ENCODE data around the gene MICOS13.

MICOS13 gene

DNA sequence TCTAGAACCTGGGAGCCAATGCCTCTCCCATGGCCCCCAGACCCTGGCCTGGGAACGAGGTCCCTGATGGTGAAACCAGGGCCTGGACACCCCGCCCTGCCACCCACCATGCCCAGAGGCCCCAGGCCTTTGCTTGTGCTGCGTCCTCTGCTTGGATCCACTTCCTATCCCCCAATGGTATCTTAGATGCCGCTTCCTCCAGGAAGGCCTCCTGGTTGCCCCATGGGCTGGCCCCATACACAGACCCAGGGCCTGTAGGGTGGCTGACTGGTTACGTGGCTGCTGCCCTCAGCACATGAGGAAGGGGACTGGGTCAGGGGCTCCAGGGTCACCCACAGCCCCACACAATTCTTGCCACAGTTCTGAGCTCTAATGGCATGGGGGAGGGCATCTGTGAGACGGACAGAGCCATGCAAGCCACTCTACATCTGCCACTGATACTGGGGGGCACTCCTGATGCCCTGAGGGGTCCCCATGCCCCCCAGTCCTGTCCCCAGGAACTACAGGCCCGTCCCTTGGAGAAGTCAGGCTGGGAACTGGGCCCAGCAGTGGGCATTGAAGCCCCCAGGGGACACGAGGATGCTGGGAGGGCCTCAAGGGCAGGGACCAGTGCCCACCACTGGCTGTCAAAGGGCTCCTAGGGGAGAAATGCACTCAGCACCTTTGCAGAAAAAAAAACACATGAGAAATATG lies 14.8 kb upstream of the MICOS13 start:
- in situ Hi-C loops (cut with MboI; ENCODE audit: low sequenced_read_pairs, unreplicated experiment): no loop called here
- DNase-seq (ENCODE audit: low spot score): no peak
- TF ChIP-seq, protein P1, sequence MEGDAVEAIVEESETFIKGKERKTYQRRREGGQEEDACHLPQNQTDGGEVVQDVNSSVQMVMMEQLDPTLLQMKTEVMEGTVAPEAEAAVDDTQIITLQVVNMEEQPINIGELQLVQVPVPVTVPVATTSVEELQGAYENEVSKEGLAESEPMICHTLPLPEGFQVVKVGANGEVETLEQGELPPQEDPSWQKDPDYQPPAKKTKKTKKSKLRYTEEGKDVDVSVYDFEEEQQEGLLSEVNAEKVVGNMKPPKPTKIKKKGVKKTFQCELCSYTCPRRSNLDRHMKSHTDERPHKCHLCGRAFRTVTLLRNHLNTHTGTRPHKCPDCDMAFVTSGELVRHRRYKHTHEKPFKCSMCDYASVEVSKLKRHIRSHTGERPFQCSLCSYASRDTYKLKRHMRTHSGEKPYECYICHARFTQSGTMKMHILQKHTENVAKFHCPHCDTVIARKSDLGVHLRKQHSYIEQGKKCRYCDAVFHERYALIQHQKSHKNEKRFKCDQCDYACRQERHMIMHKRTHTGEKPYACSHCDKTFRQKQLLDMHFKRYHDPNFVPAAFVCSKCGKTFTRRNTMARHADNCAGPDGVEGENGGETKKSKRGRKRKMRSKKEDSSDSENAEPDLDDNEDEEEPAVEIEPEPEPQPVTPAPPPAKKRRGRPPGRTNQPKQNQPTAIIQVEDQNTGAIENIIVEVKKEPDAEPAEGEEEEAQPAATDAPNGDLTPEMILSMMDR (IDR thresholded peaks at IDR 0.05; ENCODE audit: borderline replicate concordance, control extremely low read depth, extremely low read depth, insufficient read depth, missing control alignments): no peak

DNA sequence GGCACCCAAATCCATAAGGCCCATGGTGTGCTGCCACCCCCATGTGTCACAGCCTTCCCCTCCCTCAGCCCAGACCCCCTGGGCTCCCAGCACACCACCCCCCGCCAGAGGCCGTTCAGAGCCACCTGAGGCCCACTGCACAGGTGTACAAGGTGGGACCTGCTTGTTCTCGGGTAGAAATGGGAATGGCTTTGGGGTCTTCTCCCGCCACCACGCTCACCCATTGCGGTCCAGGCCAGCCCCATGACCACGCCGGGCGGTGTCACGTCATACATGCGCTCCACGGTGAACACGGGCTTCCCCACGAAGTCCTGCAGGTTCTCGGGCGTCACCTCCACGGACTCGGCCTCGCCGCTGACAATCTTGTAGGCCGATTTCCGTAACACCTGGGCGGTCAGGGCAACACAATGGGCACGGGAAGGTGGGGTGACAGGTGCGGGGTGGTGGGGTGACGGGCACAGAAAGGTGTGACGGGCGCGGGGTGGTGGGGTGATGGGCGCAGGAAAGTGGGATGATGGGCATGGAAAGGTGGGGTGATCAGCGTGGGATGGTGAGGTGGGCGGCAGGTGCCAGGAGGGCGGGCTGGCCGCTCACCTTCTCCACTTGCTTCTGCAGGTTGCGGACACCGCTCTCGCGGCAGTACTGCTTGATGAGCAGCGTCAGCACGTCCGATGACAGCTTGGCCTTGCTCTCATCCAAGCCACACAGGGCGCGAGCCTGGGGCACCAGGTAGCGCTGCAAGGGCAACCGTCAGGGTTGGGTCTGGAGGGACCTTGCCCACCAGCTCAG lies 14.0 kb upstream of the MICOS13 start:
- no peak for DNase-seq (ENCODE audit: low spot score)
- in situ Hi-C loops (cut with MboI; ENCODE audit: low sequenced_read_pairs, unreplicated experiment): no loop called here
- TF ChIP-seq, protein P1 (IDR thresholded peaks at IDR 0.05; ENCODE audit: borderline replicate concordance, control extremely low read depth, extremely low read depth, insufficient read depth, missing control alignments): no peak

DNA sequence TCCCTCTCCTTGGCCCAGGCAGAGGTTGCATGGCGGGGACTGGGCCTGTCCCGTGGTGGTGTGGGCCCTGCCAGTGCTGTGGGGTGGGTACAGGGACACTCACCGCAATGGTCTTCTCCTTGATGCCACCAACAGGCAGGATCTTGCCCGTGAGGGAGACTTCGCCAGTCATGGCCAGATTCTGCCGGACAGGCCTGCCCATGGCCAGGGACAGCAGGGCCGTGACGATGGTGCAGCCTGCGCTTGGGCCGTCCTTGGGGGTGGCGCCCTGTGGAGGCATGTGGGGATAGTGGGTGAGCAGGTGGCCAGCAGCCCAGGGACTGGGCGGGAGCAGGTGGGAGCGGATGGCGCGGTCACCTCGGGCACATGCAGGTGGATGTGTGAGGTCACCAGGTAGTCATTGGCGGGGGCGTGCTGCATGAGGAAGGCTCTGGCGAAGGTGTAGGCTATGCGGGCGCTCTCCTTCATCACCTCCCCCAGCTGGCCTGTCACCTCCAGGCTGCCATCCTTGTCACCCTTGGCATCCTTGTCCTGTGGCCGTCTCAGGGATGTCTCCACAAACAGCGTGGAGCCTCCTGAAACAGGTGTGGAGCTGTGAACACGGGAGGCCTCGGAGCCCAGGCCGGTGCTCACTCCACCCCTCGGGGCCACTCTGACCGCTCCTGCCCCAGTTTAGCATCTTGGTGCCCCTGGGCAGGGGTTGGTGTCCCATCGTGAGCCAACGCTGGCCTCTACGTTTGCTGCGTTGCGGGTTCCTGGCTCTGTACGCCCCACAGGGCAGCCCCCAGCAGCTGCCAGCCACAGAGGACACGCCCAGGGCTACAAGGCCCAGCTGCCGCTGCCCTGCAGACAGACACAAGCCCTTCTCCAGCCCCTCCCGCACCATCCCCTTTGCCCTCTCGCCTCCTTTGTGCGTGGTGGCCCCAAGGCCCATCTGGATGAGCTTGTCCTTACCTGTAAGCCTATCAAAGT lies 13.2 kb upstream of the MICOS13 start:
- TF ChIP-seq, protein P1 (IDR thresholded peaks at IDR 0.05; ENCODE audit: borderline replicate concordance, control extremely low read depth, extremely low read depth, insufficient read depth, missing control alignments): no peak
- in situ Hi-C loops (cut with MboI; ENCODE audit: low sequenced_read_pairs, unreplicated experiment): no loop called here
- DNase-seq (ENCODE audit: low spot score): no peak

DNA sequence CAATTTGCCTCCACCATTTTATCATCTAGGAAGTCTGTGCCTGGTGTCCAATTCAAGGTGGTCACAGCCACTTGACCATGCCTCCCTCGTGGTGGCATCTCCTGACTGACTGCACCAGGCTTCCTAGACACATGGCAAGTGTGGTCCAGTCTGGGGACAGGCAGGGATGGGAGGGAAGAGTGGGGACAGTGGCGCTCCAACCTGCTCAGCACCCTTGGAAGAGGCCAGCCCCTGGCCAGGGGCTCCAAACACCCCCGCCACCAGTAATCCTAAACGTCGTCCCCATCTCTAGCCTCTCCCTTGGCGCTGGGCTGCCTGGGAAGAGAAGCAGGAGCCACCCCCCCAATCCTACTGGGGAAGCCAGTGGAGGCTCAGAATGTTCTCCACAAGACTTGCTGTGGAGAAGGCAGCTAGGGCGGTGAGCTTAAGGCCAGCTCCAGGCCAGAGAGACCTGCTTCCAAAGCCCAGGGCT lies 12.4 kb upstream of the MICOS13 start:
- TF ChIP-seq, protein P1 (IDR thresholded peaks at IDR 0.05; ENCODE audit: borderline replicate concordance, control extremely low read depth, extremely low read depth, insufficient read depth, missing control alignments): no peak
- in situ Hi-C loops (cut with MboI; ENCODE audit: low sequenced_read_pairs, unreplicated experiment): no loop called here
- DNase-seq (ENCODE audit: low spot score): no peak

DNA sequence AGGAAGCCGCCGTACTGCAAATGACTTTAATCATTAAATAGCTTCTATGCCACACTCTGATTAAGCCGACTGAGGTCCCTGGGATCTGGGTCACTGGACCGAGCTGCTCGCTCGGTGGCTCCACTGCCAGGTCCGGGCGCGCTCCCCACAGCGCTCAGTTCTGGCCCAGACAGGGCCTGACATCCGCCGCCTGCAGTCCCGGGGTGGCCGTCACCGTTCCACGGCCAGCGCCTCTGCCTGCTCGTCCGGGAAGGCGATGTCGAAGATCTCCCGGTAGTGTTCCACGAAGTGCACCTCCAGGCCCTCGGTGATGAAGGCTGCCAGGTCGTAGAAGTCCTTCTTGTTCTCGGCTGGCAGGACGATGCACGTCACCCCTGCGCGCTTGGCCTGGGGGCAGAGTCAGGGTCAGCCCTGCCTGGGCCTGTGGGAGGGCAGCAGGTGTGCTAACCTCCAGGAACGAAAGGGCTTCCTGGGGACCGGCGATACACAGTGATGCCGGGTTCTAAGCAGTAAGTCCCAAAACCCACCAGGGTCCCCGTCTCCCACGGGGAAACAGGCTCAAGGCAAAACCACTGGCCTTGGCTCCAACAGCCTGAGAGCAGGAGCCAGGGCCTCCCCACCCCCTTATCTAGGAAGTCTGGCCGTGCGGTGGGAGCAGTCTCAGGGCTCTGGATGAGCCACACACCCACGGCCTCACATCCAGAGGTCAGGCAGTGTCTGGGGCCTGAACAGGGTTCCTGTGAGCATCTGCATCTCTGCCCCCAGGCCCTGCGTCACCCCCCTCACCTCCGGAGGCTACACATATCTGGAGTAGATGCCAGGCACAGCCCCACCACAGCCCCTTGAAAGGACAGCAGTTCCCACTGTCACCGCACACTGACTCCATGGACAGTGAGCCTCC lies 11.8 kb upstream of the MICOS13 start:
- DNase-seq (ENCODE audit: low spot score): no peak
- in situ Hi-C loops (cut with MboI; ENCODE audit: low sequenced_read_pairs, unreplicated experiment): no loop called here
- TF ChIP-seq, protein P1 (IDR thresholded peaks at IDR 0.05; ENCODE audit: borderline replicate concordance, control extremely low read depth, extremely low read depth, insufficient read depth, missing control alignments): no peak
